ENCODE data around the gene CYBB. TPM values are rescaled to one million over a fixed set of nuclear protein-coding genes. Genes with fewer than 3 reads are reported as not detected.

The CYBB gene
- polyA plus RNA-seq, 1 of the 3 experiments (the other 2 are of a cell fraction) = not detected

DNA sequence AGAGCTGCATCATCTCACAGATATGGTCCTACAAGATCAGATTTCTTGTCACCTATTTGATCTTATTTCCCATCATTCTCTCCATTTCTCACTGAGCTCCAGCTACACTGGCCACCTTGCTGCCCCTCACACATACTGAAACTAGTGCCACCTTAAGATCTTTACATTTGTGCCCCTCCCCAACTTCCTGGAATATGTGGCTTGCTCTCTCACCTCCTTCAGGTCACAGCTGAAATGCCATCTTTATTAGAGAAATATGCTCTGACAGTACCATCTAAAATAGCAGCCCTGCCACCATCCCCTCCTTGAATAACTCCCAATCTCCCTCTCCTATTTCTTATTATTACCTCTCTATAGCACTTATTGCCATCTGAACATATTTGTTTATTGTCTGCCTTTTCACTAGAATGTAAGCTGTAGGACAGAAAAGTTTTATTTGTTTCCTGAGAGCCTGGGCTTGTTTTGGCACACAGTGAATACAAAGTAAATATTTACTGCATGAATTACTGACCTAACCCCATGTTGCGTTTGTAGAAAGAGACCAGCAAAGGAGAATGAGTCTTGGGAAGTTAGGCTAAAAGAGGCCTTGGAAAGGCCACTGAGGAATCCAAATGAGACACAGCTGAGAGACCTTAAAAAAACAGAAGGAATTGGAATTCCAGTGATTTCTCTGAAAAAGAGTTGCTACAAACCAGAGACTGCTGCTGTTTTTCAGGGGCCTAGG, 44.8 kb downstream of the CYBB start:
- WGBS (ENCODE audit: low lambda C conversion rate) = 40% methylated on average over 1 of the region's 1 CpG
- no peaks in the 10 kb centered on the region for H3F3A ChIP-seq (replicated peaks; ENCODE audit: insufficient read depth)
- H3K79me2 ChIP-seq (ENCODE audit: insufficient read depth) = no peaks in the 10 kb centered on the region
- ChIA-PET CTCF (interaction anchor here (0.6 to 4.2 kb wide), 18 partner anchors 8 to 1668 kb away, joined by 3 to 49 read pairs (median 5); partner anchors contain the start of gene CYBB), POLR2A (no interaction called here)
- H3K4me2 ChIP-seq = no peak overlapping the region
- H2AFZ ChIP-seq (ENCODE audit: low read depth) = no peak overlapping the region
- no peaks in the 10 kb centered on the region for H4K20me1 ChIP-seq (ENCODE audit: insufficient read depth)
- H3K9me3 ChIP-seq = no peaks in the 10 kb centered on the region
- no peaks in the 10 kb centered on the region for H3K36me3 ChIP-seq (replicated peaks in 1 of 2; ENCODE audit: control insufficient read depth in 1 of 2, insufficient read depth in 2 of 2, low read length in 1 of 2)
- no peak overlapping the region for H3K4me3 ChIP-seq (ENCODE audit: low read depth in 2 of 2, low read length in 1 of 2)
- H3K4me1 ChIP-seq (ENCODE audit: control insufficient read depth in 1 of 2, insufficient read depth in 2 of 2, low read depth in 1 of 2, low read length in 1 of 2) = no peaks in the 10 kb centered on the region
- peaks cover 4% of the 10 kb centered on the region; the same call in 1 of the 2 replicates for H3K27me3 ChIP-seq (ENCODE audit: insufficient read depth)
- DNase-seq = no peak
- no peak for TF ChIP-seq NRF1 (IDR thresholded peaks at IDR 0.05; ENCODE audit: low read depth, low read length)
- no peak overlapping the region for H3K9ac ChIP-seq
- H3K27ac ChIP-seq (ENCODE audit: low read depth in 2 of 2, low read length in 1 of 2) = no peak overlapping the region
- no peaks in the 10 kb centered on the region for H3K9me2 ChIP-seq

DNA sequence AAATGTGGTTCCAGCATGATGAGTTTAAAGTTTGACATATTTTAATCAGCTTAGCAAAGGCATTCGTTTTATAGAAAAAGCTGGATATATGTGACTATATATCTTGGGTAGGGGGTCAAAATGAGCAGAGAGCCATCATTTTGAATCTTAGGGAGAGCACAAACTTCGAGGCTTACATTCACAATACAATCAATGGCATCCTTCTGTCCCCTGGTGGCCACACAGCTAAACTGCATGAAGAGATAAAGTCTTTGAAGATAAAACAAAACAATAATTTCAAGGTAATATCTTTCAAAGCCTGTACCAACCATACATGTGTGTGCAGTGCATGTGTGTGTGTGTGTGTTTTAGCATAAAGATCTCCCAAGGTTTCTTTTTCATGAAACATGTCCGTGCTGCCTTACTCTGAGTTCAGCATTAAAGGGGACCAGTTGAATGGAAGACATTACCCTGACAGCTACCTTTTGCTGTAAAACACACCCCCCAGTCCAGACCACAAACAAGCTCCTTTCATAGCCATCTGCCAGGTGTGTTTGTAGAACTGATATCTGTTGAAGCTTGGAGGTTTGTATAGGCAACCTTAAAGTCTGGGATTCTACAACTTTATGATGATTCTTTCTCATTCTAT, 45.5 kb downstream of the CYBB start:
- H3K4me1 ChIP-seq (ENCODE audit: control insufficient read depth in 1 of 2, insufficient read depth in 2 of 2, low read depth in 1 of 2, low read length in 1 of 2) = no peaks in the 10 kb centered on the region
- H3K27ac ChIP-seq (ENCODE audit: low read depth in 2 of 2, low read length in 1 of 2) = no peak overlapping the region
- no peak overlapping the region for H3K4me2 ChIP-seq
- H3K27me3 ChIP-seq (ENCODE audit: insufficient read depth) = peaks cover 4% of the 10 kb centered on the region; the same call in 1 of the 2 replicates
- H3K4me3 ChIP-seq (ENCODE audit: low read depth in 2 of 2, low read length in 1 of 2) = no peak overlapping the region
- H2AFZ ChIP-seq (ENCODE audit: low read depth) = no peak overlapping the region
- no peak overlapping the region for H3K9ac ChIP-seq
- ChIA-PET CTCF (interaction anchor here (0.6 to 4.2 kb wide), 17 partner anchors 9 to 1669 kb away, joined by 3 to 49 read pairs (median 5); partner anchors contain the start of gene CYBB), POLR2A (no interaction called here)
- no peaks in the 10 kb centered on the region for H3K9me3 ChIP-seq
- no peaks in the 10 kb centered on the region for H3K9me2 ChIP-seq
- no peaks in the 10 kb centered on the region for H3K79me2 ChIP-seq (ENCODE audit: insufficient read depth)
- H3F3A ChIP-seq (replicated peaks; ENCODE audit: insufficient read depth) = no peaks in the 10 kb centered on the region
- DNase-seq = peak; percentile 12
- WGBS (ENCODE audit: low lambda C conversion rate) = 0% methylated on average over 3 of the region's 3 CpGs
- no peak for TF ChIP-seq NRF1 (IDR thresholded peaks at IDR 0.05; ENCODE audit: low read depth, low read length)
- no peak for TF ChIP-seq FOSL2 (IDR thresholded peaks at IDR 0.05; ENCODE audit: borderline replicate concordance, low read depth)
- TF ChIP-seq SMC3 (IDR thresholded peaks at IDR 0.05; ENCODE audit: low read depth, low read length) = peak; percentile 78
- TF ChIP-seq RAD21 (IDR thresholded peaks at IDR 0.05; ENCODE audit: low read length) = peak; percentile 74
- TF ChIP-seq, protein P1, sequence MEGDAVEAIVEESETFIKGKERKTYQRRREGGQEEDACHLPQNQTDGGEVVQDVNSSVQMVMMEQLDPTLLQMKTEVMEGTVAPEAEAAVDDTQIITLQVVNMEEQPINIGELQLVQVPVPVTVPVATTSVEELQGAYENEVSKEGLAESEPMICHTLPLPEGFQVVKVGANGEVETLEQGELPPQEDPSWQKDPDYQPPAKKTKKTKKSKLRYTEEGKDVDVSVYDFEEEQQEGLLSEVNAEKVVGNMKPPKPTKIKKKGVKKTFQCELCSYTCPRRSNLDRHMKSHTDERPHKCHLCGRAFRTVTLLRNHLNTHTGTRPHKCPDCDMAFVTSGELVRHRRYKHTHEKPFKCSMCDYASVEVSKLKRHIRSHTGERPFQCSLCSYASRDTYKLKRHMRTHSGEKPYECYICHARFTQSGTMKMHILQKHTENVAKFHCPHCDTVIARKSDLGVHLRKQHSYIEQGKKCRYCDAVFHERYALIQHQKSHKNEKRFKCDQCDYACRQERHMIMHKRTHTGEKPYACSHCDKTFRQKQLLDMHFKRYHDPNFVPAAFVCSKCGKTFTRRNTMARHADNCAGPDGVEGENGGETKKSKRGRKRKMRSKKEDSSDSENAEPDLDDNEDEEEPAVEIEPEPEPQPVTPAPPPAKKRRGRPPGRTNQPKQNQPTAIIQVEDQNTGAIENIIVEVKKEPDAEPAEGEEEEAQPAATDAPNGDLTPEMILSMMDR (IDR thresholded peaks at IDR 0.05) = peak; percentile 94
- TF ChIP-seq, protein P2, sequence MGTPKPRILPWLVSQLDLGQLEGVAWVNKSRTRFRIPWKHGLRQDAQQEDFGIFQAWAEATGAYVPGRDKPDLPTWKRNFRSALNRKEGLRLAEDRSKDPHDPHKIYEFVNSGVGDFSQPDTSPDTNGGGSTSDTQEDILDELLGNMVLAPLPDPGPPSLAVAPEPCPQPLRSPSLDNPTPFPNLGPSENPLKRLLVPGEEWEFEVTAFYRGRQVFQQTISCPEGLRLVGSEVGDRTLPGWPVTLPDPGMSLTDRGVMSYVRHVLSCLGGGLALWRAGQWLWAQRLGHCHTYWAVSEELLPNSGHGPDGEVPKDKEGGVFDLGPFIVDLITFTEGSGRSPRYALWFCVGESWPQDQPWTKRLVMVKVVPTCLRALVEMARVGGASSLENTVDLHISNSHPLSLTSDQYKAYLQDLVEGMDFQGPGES (IDR thresholded peaks at IDR 0.05; ENCODE audit: low read depth, low read length) = no peak
- TF ChIP-seq, protein P3, sequence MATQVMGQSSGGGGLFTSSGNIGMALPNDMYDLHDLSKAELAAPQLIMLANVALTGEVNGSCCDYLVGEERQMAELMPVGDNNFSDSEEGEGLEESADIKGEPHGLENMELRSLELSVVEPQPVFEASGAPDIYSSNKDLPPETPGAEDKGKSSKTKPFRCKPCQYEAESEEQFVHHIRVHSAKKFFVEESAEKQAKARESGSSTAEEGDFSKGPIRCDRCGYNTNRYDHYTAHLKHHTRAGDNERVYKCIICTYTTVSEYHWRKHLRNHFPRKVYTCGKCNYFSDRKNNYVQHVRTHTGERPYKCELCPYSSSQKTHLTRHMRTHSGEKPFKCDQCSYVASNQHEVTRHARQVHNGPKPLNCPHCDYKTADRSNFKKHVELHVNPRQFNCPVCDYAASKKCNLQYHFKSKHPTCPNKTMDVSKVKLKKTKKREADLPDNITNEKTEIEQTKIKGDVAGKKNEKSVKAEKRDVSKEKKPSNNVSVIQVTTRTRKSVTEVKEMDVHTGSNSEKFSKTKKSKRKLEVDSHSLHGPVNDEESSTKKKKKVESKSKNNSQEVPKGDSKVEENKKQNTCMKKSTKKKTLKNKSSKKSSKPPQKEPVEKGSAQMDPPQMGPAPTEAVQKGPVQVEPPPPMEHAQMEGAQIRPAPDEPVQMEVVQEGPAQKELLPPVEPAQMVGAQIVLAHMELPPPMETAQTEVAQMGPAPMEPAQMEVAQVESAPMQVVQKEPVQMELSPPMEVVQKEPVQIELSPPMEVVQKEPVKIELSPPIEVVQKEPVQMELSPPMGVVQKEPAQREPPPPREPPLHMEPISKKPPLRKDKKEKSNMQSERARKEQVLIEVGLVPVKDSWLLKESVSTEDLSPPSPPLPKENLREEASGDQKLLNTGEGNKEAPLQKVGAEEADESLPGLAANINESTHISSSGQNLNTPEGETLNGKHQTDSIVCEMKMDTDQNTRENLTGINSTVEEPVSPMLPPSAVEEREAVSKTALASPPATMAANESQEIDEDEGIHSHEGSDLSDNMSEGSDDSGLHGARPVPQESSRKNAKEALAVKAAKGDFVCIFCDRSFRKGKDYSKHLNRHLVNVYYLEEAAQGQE (IDR thresholded peaks at IDR 0.05; ENCODE audit: low read depth, low read length) = no peak
- no peak for TF ChIP-seq POLR2AphosphoS5 (IDR thresholded peaks at IDR 0.05; ENCODE audit: low read depth, low read length)
- no peaks in the 10 kb centered on the region for H4K20me1 ChIP-seq (ENCODE audit: insufficient read depth)
- no peaks in the 10 kb centered on the region for H3K36me3 ChIP-seq (replicated peaks in 1 of 2; ENCODE audit: control insufficient read depth in 1 of 2, insufficient read depth in 2 of 2, low read length in 1 of 2)

Data from SK-N-SH (cell line).